Gastrocnemius medialis (tissue), 4 donors: ENCODE results near the gene MAPK1. TPM values are rescaled to one million over a fixed set of nuclear protein-coding genes. Genes with fewer than 3 reads are reported as not detected.
A peak's percentile ranks its signal among the peaks of the same experiment; 100 is the strongest.
"Not testable (repeated sequence)": the region's sequence is repeated elsewhere in the genome, so short reads cannot be mapped to it uniquely, and the experiment has no call there.

Experiments used
- ATAC-seq, 2 donors: fragments of 150-250 bp; one replicate each; pipeline ENCODE4 v1.9.1; 2016
- DNase-seq, 2 donors: peaks; one replicate each; pipeline ENCODE4 v3.0.0-alpha.2; 2019
- H3K27ac ChIP-seq, 4 donors: fragments of 200-600 bp; sonication (generic); 1 replicate in 1 of 4; 2 replicates in 3 of 4; pipeline ENCODE4 v1.5.1; 2016 to 2018; ENCODE audit warnings: mild to moderate bottlenecking in 2 of 4, moderate library complexity in 1 of 4
- H3K27me3 ChIP-seq, 3 donors: fragments of 200-600 bp; sonication (generic) in 2 of 3; 1 replicate in 1 of 3; 2 replicates in 2 of 3; pipeline versions ENCODE4 v1.5.1 to v1.6.0; 2016 to 2019; ENCODE audit warnings: mild to moderate bottlenecking in 1 of 3, moderate library complexity in 1 of 3
- H3K36me3 ChIP-seq, 2 donors: fragments of 200-600 bp; sonication (generic) in 1 of 2; one replicate each; pipeline ENCODE4 v1.5.1; 2017 to 2018
- H3K4me1 ChIP-seq, 2 donors: fragments of 200-600 bp; sonication (generic) in 1 of 2; one replicate each; pipeline ENCODE4 v1.5.1; 2016 to 2017; ENCODE audit warnings: mild to moderate bottlenecking in 2 of 2
- H3K4me3 ChIP-seq, 4 donors: fragments of 200-600 bp; sonication (generic) in 3 of 4; 1 replicate in 1 of 4; 2 replicates in 3 of 4; pipeline ENCODE4 v1.5.1; 2016 to 2019; ENCODE audit warnings: mild to moderate bottlenecking in 2 of 4
- H3K9me3 ChIP-seq, 3 donors: fragments of 200-600 bp; sonication (generic) in 2 of 3; 1 replicate in 1 of 3; 2 replicates in 2 of 3; pipeline ENCODE4 v1.5.1; 2016 to 2019
- POLR2A ChIP-seq, 2 donors: fragments of 450-650 bp; IDR thresholded peaks; one replicate each; pipeline ENCODE4 v1.6.1; 2017; ENCODE audit warnings: antibody characterized with exemption in 2 of 2, mild to moderate bottlenecking in 2 of 2, moderate library complexity in 2 of 2
- in situ Hi-C, 4 donors: fragments of 200-750 bp; cut with MboI; loops; one replicate each; pipeline versions ENCODE4 v1.15.0 to v1.8.0; 2017; ENCODE audit warnings: low sequenced_read_pairs in 4 of 4
- intact Hi-C: fragments of 100-400 bp; cut with DNase I; formaldehyde crosslinking; loops from one replicate; pipeline ENCODE4 v1.15.1; 2023; ENCODE audit warnings: low total_unique reads
- total RNA-seq, 4 donors: library from RNA; depleted of rRNA; stranded (reverse); fragments of >200 nt; gene quantifications; one replicate each; pipeline versions ENCODE4 v1.1.0 to v1.2.3, GENCODE V29; 2016
- TF ChIP-seq, protein P1 (sequence below), 5 experiments: fragments of 450-650 bp in 3 of 5; fragments of 200-600 bp in 2 of 5; sonication (generic) in 2 of 5; IDR thresholded peaks in 4 of 5; conservative IDR thresholded peaks in 1 of 5; 1 replicate in 4 of 5; 2 replicates in 1 of 5; pipeline ENCODE4 v1.5.1; 2016 to 2019; ENCODE audit warnings: antibody characterized with exemption in 5 of 5, mild to moderate bottlenecking in 3 of 5, moderate library complexity in 3 of 5

The MAPK1 gene
- total RNA-seq, 4 donors from 2014 or later, result 39.8 to 79.5 (median 57.2) TPM

DNA sequence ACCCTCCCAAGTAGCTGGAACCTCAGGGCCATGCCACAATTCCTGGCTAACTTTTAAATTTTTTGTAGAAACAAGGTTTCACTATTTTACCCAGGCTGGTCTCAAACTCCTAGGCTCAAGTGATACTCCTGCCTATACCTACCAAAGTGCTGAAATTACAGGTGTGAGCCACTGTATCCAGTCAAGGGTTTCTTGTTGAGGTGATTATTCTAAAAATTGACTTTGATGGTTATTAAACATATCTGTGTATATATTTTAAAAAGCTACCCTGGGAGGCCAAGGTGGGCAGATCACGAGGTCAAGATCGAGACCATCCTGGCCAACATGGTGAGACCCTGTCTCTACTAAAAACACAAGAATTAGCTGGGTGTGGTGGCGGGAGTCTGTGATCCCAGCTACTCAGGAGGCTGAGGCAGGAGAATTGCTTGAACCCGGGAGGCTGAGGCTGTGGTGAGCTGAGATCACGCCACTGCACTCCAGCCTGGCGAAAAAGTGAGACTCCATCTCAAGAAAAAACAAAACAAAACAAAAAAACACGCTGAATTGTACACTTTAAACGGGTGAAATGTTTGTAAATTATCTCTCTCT lies 27.1 kb downstream of the MAPK1 start:
- in situ Hi-C loops (loop anchor here in 1 of 4 donors (25.0 kb wide), 1 partner anchor 103 kb away; the partner anchor contains the start of gene YPEL1), intact Hi-C loops (no loop called here)
- ATAC-seq (no peak), DNase-seq (no peak)
- no peaks in the 10 kb centered on the region for H3K9me3 ChIP-seq
- H3K36me3 ChIP-seq, result no peaks in the 10 kb centered on the region
- TF ChIP-seq POLR2A (IDR thresholded peaks at IDR 0.05), result no peak
- TF ChIP-seq, protein P1, sequence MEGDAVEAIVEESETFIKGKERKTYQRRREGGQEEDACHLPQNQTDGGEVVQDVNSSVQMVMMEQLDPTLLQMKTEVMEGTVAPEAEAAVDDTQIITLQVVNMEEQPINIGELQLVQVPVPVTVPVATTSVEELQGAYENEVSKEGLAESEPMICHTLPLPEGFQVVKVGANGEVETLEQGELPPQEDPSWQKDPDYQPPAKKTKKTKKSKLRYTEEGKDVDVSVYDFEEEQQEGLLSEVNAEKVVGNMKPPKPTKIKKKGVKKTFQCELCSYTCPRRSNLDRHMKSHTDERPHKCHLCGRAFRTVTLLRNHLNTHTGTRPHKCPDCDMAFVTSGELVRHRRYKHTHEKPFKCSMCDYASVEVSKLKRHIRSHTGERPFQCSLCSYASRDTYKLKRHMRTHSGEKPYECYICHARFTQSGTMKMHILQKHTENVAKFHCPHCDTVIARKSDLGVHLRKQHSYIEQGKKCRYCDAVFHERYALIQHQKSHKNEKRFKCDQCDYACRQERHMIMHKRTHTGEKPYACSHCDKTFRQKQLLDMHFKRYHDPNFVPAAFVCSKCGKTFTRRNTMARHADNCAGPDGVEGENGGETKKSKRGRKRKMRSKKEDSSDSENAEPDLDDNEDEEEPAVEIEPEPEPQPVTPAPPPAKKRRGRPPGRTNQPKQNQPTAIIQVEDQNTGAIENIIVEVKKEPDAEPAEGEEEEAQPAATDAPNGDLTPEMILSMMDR (IDR thresholded peaks at IDR 0.05 in 4 of 5, conservative IDR thresholded peaks at IDR 0.05 in 1 of 5), result no peak
- H3K4me1 ChIP-seq, result peaks cover 27 to 58% of the 10 kb centered on the region in 2 donors
- no peaks in the 10 kb centered on the region for H3K27me3 ChIP-seq
- no peak overlapping the region for H3K4me3 ChIP-seq
- no peak overlapping the region for H3K27ac ChIP-seq

DNA sequence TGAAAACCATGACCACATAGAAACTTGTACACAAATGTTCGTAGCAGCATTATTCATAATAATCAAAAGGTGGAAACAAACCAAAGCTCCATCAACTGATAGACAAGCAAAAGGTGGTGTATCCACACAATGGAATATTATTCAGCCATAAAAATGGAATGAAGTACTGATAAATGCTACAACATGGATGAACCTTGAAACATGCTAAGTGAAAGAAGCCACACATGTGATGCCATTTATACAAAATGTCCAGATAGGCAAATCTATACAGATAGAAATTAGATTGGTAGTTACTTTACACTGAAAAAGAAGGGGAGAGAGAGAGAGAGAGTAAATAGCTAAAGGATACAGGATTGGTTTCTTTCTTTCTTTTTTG lies 27.7 kb downstream of the MAPK1 start:
- no peak for DNase-seq
- no peak for TF ChIP-seq POLR2A (IDR thresholded peaks at IDR 0.05)
- TF ChIP-seq, protein P1 (IDR thresholded peaks at IDR 0.05 in 4 of 5, conservative IDR thresholded peaks at IDR 0.05 in 1 of 5), result no peak
- in situ Hi-C loops, result loop anchor here in 1 of 4 donors (25.0 kb wide), 1 partner anchor 102 kb away; the partner anchor contains the start of gene YPEL1
- no peaks in the 10 kb centered on the region for H3K9me3 ChIP-seq
- H3K36me3 ChIP-seq, result no peaks in the 10 kb centered on the region
- peaks cover 32 to 62% of the 10 kb centered on the region in 2 donors for H3K4me1 ChIP-seq
- no peak for ATAC-seq
- no peak overlapping the region for H3K4me3 ChIP-seq
- no peak overlapping the region for H3K27ac ChIP-seq
- no peaks in the 10 kb centered on the region for H3K27me3 ChIP-seq
- intact Hi-C loops, result loop anchor here (5.0 kb wide), 1 partner anchor 127 kb away; no protein-coding TSS in a partner anchor

DNA sequence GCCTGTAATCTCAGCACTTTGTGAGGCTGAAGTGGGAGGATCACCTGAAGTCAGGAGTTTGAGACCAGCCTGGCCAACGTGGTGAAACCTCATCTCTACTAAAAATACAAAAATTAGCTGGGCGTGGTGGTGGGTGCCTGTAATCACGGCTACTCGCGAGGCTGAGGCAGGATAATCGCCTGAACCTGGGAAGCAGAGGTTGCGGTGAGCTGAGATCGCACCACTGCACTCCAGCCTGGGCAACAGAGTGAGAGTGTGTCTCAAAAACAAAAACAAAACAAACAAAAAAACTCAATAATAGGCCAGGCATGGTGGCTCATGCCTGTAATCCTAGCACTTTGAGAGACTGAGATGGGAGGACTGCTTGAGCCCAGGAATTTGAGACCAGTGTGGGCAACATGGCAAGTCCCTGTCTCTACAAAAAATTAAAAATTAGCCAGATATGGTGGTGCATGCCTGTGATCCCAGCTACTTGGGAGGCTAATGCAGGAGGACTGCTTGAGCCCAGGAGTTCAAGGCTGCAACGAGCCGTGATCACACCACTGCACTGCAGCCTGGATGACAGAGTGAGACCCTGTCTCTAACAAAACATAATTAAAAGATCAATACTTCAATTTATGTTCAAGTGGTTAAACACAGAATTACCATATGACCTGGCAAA lies 28.2 kb downstream of the MAPK1 start:
- DNase-seq, H3K36me3 ChIP-seq, H3K27me3 ChIP-seq, H3K9me3 ChIP-seq, ATAC-seq, H3K4me3 ChIP-seq: not testable (repeated sequence)
- in situ Hi-C loops (loop anchor here in 1 of 4 donors (25.0 kb wide), 1 partner anchor 102 kb away; the partner anchor contains the start of gene YPEL1), intact Hi-C loops (loop anchor here (5.0 kb wide), 1 partner anchor 127 kb away; no protein-coding TSS in a partner anchor)
- H3K4me1 ChIP-seq, result peaks cover 35 to 63% of the 10 kb centered on the region in 2 donors
- H3K27ac ChIP-seq, result peak overlapping the region in 2 of 4 donors; percentile 84 to 87

DNA sequence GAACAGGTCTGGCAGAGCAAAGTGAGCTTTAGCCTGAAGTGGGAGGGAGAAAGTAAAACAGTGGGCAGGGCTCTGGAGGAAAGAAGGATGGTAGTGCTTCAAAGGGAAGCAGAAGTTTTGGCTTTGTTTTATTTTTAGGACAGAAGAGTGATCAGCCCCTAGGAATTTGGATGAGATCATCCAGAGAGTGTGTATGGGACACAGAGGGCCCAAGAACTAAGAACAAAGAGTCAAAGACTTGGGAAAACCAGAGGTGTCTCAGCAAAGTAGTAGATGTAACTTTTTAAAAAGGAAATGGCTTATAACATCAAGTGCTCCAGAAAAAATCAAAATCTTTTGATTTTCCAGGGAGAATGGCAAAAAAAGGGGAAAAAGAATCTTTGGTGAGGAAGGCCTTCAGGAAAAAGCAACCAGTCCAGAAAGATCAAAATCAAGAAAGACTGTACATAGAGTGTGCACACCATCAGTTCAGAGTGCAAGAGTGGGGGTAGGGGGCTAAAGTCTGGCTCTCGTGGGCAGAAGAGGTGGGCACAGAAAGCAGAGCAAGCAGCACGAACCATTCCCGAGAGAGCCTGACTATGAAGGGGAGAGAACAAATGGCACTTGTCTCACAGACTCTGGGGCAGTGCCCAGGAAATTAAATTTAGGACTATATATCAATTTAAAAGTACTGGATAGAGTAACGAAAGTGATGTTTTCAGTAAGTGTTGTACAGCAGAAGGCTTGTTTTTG lies 30.0 kb downstream of the MAPK1 start:
- no peak for DNase-seq

DNA sequence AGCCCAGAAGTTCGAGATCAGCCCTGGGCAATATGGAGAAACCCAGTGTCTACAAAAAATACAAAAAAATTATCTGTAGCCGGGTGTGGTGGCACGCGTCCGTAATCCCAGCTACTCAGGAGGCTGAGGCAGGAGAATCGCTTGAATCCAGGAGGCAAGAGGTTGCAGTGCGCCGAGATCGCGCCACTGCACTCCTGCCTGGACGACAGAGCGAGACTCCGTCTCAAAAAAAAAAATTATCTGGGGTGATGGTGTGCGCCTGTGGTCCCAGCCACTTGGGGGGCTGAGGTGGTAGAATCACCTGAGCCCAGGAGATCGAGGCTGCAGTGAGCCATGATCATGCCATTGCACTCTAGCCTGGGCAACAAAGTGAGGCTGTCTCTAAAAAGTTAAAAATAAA lies 31.0 kb downstream of the MAPK1 start:
- H3K27me3 ChIP-seq, ATAC-seq, H3K4me3 ChIP-seq, H3K9me3 ChIP-seq, DNase-seq, H3K36me3 ChIP-seq: not testable (repeated sequence)
- in situ Hi-C loops (loop anchor here in 1 of 4 donors (25.0 kb wide), 1 partner anchor 99 kb away; the partner anchor contains the start of gene YPEL1), intact Hi-C loops (loop anchor here (5.0 kb wide), 1 partner anchor 124 kb away; no protein-coding TSS in a partner anchor)
- peaks cover 55 to 64% of the 10 kb centered on the region in 2 donors for H3K4me1 ChIP-seq
- H3K27ac ChIP-seq, result peak overlapping the region; percentile 77 to 87 (median 81)

More for the DNA sequence above, 30.0 kb downstream of the MAPK1 start:
- no peaks in the 10 kb centered on the region for H3K27me3 ChIP-seq
- no peaks in the 10 kb centered on the region for H3K9me3 ChIP-seq
- in situ Hi-C loops, result loop anchor here in 1 of 4 donors (25.0 kb wide), 1 partner anchor 100 kb away; the partner anchor contains the start of gene YPEL1
- intact Hi-C loops, result loop anchor here (5.0 kb wide), 1 partner anchor 125 kb away; no protein-coding TSS in a partner anchor
- no peak for TF ChIP-seq POLR2A (IDR thresholded peaks at IDR 0.05)
- TF ChIP-seq, protein P1 (IDR thresholded peaks at IDR 0.05 in 4 of 5, conservative IDR thresholded peaks at IDR 0.05 in 1 of 5), result no peak
- H3K36me3 ChIP-seq, result no peaks in the 10 kb centered on the region
- peak overlapping the region; percentile 77 to 87 (median 81) for H3K27ac ChIP-seq
- no peak overlapping the region for H3K4me3 ChIP-seq
- peak; percentile 92 to 93 for ATAC-seq
- H3K4me1 ChIP-seq, result peaks cover 50 to 57% of the 10 kb centered on the region in 2 donors
